ENCODE results near the gene NKAIN2.
"Not testable (repeated sequence)": the region's sequence is repeated elsewhere in the genome, so short reads cannot be mapped to it uniquely, and the experiment has no call there.

Gene NKAIN2

GRCh38 chr6:123895346-123895745, 91.7 kb downstream of the NKAIN2 start:
- no peak for DNase-seq (ENCODE audit: low read depth in 2 of 2)

DNA sequence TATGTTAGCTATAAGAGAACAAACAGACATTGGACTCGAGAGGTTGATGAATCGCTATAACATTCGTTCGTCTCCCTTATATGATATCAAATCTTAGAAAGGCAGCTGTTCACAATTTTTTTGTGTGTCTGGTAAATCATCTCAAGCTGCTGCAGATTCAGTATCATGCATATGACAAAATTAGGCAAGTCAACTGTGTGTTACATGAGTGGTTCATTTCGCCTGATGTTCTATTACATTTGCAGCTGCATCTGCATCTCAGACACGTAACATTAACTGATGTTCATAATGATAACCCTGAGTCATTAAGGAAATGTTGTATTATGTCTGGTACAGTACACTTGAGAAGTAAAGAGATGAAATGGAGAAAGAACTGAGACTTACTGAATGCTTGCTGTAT, 92.1 kb downstream of the NKAIN2 start:
- no peak for DNase-seq (ENCODE audit: low read depth in 2 of 2)

GRCh38 chr6:123896869-123897268, 93.2 kb downstream of the NKAIN2 start:
- DNase-seq (ENCODE audit: low read depth in 2 of 2) = no peak

DNA sequence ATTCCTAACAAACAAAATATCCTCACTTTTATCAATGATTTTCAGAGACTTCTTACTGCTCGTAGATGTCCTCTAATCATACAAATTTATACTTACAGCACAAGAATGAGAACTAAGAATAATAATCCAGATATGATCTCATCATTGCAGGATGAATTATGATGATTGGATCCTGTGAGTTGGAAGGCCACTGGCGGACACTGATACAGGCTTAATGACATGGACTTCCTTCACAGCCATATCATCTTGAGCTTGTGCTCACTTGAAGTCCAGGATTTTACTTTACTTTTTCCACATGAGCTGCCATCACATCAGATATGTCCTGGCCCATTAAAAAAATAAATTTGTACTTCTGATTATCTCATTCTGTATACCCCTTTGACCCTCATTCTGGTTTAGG, 94.3 kb downstream of the NKAIN2 start:
- DNase-seq (ENCODE audit: low read depth in 2 of 2) = no peak

DNA sequence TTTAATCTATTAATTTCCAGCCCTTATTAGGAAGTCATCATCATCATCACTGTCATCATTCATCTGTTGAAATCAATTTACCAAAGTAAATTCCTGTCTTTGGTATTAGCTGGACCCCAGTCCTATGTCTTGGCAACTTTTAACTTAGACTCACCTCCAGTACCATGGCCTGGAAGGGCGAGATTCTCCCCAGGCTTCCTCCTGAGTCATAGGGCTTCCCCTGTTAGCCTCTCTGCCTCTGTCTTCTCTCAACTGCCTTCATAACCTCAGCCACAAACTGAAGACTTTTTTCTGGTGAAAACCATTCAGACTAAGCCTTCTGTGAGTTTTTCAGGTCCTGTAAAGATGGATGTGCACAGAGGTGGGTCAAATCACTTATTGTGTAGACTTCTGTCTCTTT, 95.0 kb downstream of the NKAIN2 start:
- no peak for DNase-seq (ENCODE audit: low read depth in 2 of 2)

GRCh38 chr6:123899745-123900144, 96.1 kb downstream of the NKAIN2 start:
- DNase-seq (ENCODE audit: low read depth in 2 of 2) = no peak

GRCh38 chr6:123901436-123901835, 97.8 kb downstream of the NKAIN2 start:
- DNase-seq (ENCODE audit: low read depth in 2 of 2) = no peak

DNA sequence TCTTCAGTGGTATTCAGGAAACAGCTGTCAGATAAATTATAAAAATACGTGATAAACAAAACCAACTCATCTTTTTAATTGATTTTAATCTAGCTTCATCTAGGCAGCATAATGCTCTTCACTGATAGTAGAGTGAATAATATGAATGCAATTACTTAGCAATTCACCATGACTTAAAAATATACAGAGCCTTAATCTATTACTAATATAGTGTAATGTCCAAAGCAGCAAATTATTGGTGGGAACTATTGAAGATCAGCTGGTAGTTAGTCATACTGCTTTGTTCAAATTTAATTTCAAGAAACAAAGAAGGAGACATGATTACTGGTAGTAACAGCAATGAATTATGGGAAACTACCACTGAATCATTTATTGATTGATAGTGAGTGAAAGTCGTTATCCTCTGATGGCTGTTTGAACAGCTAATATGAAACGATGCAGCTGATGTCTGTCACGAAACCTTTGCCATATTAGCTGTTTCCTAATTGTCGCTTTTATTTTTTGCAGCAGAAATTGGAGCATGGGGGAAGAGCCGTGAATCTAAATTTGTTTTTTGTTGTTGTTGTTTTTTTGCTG, 99.2 kb downstream of the NKAIN2 start:
- no peak for DNase-seq (ENCODE audit: low read depth in 2 of 2)

DNA sequence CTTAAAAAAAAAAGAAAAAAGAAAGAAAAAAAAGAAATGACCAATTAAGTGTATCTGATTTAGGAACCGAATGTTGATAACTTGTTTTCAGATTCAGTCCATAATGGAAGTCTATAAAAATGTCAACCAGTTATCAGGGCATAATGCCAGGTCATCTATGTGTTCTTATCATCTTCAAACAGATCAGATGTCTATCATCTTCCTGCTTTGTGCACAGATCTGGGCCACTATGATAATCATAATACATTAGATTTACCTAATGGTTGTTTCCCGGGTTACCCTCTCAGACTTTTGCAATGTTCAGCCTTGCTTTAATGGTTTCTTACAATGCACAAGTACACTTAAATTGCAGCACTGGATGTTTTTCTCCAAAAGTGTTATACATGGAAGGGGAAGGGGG, 100.6 kb downstream of the NKAIN2 start:
- no peak for DNase-seq (ENCODE audit: low read depth in 2 of 2)

- DNase-seq (ENCODE audit: low read depth in 2 of 2) = no peak
Measured at GRCh38 chr6:123908797-123909196, 105.1 kb downstream of the NKAIN2 start.

GRCh38 chr6:123909989-123910388, 106.3 kb downstream of the NKAIN2 start:
- no peak for DNase-seq (ENCODE audit: low read depth in 2 of 2)

- DNase-seq (ENCODE audit: low read depth in 2 of 2) = no peak
Measured at GRCh38 chr6:123913863-123914262, 110.2 kb downstream of the NKAIN2 start.

DNA sequence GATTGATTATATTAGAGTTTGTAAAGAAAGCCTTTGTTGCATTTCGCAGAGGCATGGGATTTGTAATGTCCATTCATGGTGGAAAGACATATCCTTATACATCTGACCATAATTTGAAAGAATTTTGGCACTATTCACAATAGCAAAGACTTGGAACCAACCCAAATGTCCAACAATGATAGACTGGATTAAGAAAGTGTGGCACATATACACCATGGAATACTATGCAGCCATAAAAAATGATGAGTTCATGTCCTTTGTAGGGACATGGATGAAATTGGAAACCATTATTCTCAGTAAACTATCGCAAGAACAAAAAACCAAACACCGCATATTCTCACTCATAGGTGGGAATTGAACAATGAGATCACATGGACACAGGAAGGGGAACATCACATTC, 119.7 kb downstream of the NKAIN2 start:
- not testable (repeated sequence) for DNase-seq (ENCODE audit: low read depth in 2 of 2)

DNA sequence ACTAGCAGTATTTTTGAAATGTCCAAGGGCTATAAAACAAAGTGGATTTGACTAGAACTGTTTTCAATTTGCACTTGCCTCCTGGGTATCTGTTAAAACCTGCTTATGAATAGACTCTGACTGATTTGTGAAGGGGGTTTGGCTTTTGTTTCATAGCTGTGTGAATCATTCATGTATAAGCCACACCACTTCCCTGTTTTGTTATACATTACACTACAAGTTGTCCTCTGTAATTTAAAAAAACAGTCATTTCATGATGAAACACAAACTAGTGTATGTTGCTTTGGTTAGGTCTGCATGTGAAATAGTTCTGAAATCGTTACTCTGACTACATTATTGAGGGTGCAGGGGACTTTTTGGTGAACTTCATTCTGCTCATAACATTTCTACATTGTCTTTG, 121.7 kb downstream of the NKAIN2 start:
- no peak for DNase-seq (ENCODE audit: low read depth in 2 of 2)

GRCh38 chr6:123925842-123926399, 122.3 kb downstream of the NKAIN2 start:
- no peak for DNase-seq (ENCODE audit: low read depth in 2 of 2)

DNA sequence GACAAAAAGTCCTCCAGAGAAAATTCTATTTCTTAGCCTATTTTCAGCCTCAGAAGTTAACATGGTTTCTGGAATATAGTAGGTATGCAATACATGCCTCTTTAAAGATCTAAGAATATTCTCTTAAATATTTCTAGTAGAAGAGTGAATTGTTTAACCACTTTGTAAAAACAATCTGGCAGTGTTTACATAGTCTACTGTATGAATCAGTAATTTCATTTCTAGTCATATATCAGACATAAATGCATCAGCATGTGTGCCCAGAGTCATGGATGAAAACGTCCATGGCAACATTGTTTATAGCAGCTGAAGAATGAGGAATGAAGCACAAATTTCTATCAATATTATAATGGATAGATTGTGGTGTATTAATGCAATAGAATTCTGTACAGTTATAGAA, 124.9 kb downstream of the NKAIN2 start:
- DNase-seq (ENCODE audit: low read depth in 2 of 2) = no peak

- DNase-seq (ENCODE audit: low read depth in 2 of 2) = no peak
Measured at GRCh38 chr6:123931928-123932327, 128.3 kb downstream of the NKAIN2 start.

GRCh38 chr6:123940551-123940950, 136.9 kb downstream of the NKAIN2 start:
- no peak for DNase-seq (ENCODE audit: low read depth in 2 of 2)

DNA sequence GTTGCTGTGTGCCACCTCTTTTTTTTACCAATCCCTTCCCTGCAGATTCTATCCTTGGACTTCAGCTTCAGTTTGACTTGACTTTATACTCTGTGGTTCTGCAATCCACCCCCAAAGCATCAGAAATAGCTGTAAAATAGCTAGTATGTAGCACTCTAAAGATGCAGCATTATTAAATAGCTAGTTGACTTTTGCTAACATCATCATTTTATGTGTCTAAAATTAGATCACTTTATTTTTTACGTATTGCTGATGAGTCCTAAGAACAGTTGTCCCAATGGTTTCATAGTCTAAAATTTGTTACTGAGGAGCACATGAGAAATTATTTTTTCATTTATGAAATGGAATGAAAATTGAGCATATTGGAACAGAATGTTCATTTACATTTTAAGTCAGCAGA, 138.2 kb downstream of the NKAIN2 start:
- DNase-seq (ENCODE audit: low read depth in 2 of 2) = no peak

- no peak for DNase-seq (ENCODE audit: low read depth in 2 of 2)
Measured at GRCh38 chr6:123945386-123945785, 141.7 kb downstream of the NKAIN2 start.

DNA sequence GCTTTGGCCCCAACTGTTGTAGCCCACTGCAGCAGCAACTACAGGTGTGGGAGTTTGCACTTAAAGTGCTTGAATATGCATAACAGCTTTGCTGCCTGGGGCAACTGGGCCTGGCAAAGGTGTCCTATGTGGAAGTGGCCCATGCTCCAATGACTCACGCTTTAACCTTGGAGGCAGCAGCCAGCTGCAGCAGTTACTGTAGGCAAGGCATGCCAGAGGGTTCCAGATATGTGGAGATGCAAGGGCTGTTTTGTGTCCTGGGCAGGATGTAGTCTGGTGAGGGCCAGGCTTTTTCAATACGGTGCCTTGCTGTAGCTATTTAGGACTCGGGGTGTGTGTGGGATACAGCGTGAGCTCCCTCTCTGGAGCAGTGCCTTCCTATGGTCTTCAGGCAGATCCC, 150.3 kb downstream of the NKAIN2 start:
- no peak for DNase-seq (ENCODE audit: low read depth in 2 of 2)

GRCh38 chr6:123956492-123957139, 153.0 kb downstream of the NKAIN2 start:
- no peak for DNase-seq (ENCODE audit: low read depth in 2 of 2)

GRCh38 chr6:123962508-123962907, 158.8 kb downstream of the NKAIN2 start:
- DNase-seq (ENCODE audit: low read depth in 2 of 2) = no peak

- DNase-seq (ENCODE audit: low read depth in 2 of 2) = no peak
Measured at GRCh38 chr6:123965894-123966293, 162.2 kb downstream of the NKAIN2 start.

Data from activated CD4-positive, alpha-beta T cell treated with anti-CD3 and anti-CD28 coated beads for 24 hours (primary cell).